ENCODE measurements around the gene AXL. TPM values are rescaled to one million over a fixed set of nuclear protein-coding genes. Genes with fewer than 3 reads are reported as not detected.
A peak's percentile ranks its signal among the peaks of the same experiment; 100 is the strongest.
"Not testable (repeated sequence)": the region's sequence is repeated elsewhere in the genome, so short reads cannot be mapped to it uniquely, and the experiment has no call there.

The AXL gene
- total RNA-seq, 6 experiments from 2014 or later = 5.7 to 20.3 (median 10.2) TPM

DNA sequence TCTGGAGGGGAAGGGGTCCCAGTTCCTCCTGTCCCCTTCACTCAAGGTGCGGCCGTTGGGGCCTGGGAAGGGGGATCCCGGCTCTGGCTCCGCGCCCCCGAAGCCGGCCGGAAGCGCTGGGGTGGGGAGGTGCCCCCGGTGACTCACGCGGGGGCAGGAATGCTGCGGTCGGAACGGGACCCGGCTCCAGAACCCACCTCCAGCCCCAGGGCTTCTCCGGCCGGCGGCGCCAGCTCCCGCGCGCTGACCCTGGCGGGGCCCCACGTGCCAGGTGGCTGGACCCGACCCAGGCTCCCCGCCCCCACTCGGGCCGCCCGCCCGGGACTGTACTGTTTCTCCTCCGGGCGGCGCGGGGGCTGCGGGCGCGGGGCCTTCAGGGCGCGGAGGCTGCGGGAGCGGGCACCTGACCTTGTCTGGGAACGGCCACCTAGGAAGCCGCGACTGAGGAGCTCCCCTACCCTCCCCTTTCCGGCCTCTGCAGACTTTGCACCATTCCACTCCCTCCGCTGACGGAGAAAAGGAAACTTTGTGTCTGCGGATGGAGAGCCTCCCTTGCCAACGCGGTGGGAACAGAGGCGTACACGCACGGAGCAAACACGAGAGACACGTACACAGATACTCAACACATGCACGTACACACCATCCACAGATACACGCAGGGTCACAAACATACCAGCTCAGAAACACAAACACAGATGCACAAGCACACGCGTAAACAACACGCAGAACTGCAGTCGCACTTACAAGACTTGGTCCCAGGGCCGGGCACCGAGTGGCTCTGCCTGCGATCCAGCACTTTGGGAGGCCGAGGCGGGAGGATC is 7.2 kb downstream of the AXL start:
- peak; percentile 40 for TF ChIP-seq POLR2A (IDR thresholded peaks at IDR 0.05)
- TF ChIP-seq, protein P1, sequence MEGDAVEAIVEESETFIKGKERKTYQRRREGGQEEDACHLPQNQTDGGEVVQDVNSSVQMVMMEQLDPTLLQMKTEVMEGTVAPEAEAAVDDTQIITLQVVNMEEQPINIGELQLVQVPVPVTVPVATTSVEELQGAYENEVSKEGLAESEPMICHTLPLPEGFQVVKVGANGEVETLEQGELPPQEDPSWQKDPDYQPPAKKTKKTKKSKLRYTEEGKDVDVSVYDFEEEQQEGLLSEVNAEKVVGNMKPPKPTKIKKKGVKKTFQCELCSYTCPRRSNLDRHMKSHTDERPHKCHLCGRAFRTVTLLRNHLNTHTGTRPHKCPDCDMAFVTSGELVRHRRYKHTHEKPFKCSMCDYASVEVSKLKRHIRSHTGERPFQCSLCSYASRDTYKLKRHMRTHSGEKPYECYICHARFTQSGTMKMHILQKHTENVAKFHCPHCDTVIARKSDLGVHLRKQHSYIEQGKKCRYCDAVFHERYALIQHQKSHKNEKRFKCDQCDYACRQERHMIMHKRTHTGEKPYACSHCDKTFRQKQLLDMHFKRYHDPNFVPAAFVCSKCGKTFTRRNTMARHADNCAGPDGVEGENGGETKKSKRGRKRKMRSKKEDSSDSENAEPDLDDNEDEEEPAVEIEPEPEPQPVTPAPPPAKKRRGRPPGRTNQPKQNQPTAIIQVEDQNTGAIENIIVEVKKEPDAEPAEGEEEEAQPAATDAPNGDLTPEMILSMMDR (IDR thresholded peaks at IDR 0.05) = no peak
- intact Hi-C loops (cut with DNase I) = no loop called here
- Histone ChIP-seq H3K36me3 (no peaks in the 10 kb centered on the region), H3K9me3 (no peaks in the 10 kb centered on the region), H3K4me3 (peak overlapping the region; percentile 50 to 60 (median 55)), H3K4me1 (no peaks in the 10 kb centered on the region), H3K27me3 (no peaks in the 10 kb centered on the region), H3K27ac (peak overlapping the region; percentile 36 to 41 (median 40))
- ATAC-seq (peak; percentile 73 to 81 (median 78)), DNase-seq (peak; percentile 62 to 66 (median 66))
- 11% methylated on average over 15 of the region's 67 CpGs for WGBS (ENCODE audit: insufficient coverage, low coverage, low lambda C conversion rate, missing lambda C conversion rate)

DNA sequence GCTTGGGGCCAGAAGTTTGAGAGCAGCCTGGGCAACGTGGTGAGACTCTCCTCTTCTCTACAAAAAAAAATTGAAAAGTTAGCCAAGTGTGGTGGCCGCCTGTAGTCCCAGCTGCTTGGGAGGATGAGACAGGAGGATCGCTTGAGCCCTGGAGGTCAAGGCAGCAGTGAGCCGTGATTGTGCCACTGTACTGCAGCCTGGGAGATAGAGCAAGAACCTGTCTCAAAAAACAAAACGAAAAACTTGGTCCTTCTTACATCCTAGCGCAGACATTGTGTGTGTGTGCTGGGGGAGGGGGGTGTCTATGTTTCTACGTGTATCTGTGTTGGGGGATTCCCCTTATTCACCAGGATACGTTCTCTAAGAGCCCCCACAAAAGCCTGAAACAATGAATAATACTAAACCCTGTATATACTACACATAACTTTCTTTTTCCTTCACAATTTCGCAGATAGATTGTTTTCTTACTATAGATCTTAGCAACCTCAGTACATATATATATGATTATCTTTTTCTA is 7.9 kb downstream of the AXL start:
- H3K4me1 ChIP-seq = no peaks in the 10 kb centered on the region
- ATAC-seq (no peak), DNase-seq (no peak)
- no peaks in the 10 kb centered on the region for H3K9me3 ChIP-seq
- H3K36me3 ChIP-seq = no peaks in the 10 kb centered on the region
- no peaks in the 10 kb centered on the region for H3K27me3 ChIP-seq
- TF ChIP-seq, protein P1 (IDR thresholded peaks at IDR 0.05) = no peak
- TF ChIP-seq POLR2A (IDR thresholded peaks at IDR 0.05) = no peak
- peak overlapping the region in 2 of 3 donors; percentile 50 to 60 for H3K4me3 ChIP-seq
- WGBS (ENCODE audit: insufficient coverage, low coverage, low lambda C conversion rate, missing lambda C conversion rate) = 42% methylated on average over 8 of the region's 9 CpGs
- intact Hi-C loops (cut with DNase I) = no loop called here
- H3K27ac ChIP-seq = peak overlapping the region in 1 of 3 donors; percentile 36

DNA sequence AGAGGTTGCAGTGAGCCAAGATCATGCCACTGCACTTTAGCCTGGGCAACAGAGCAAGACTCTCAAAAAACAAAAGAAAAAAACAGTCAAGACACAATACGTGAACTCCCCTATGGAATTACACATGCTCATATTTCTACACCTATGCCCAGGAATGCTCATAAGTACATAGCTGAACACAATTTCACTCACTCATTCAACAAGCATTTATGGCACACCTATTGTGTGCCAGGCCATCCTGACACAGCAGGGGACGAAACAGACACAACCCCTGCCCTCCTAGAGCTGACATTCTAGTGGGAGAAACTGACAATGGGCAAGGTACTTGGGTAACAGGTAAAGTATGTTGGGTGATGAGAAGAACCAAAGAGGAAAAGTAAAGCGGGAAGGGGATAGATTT is 9.5 kb downstream of the AXL start:
- H3K36me3 ChIP-seq = no peaks in the 10 kb centered on the region
- no peak overlapping the region for H3K27ac ChIP-seq
- TF ChIP-seq, protein P1 (IDR thresholded peaks at IDR 0.05) = no peak
- TF ChIP-seq POLR2A (IDR thresholded peaks at IDR 0.05) = no peak
- no peak for DNase-seq
- no peak for ATAC-seq
- 92% methylated on average over 2 of the region's 3 CpGs for WGBS (ENCODE audit: insufficient coverage, low coverage, low lambda C conversion rate, missing lambda C conversion rate)
- H3K9me3 ChIP-seq = no peaks in the 10 kb centered on the region
- no peaks in the 10 kb centered on the region for H3K27me3 ChIP-seq
- no peaks in the 10 kb centered on the region for H3K4me1 ChIP-seq
- intact Hi-C loops (cut with DNase I) = no loop called here
- H3K4me3 ChIP-seq = no peak overlapping the region

DNA sequence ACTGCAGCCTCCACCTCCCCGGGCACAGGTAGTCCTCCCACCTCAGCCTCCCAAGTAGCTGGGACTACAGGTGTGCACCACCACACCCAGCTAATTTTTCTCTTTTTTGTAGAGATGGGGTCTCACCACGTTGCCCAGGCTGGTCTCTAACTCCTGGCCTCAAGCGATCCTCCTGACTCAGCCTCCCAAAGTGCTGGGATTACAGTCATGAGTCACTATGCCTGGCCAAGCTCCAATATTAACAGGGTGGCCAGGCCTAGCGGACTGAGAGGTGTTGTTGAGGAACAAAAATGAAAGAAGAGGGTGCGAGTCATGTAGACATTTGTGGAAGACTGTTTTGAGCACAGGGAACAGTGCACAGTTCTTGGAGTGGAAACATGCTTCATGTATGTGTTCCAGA is 10.3 kb downstream of the AXL start:
- intact Hi-C loops (cut with DNase I); H3K4me3 ChIP-seq; H3K27me3 ChIP-seq; DNase-seq; H3K36me3 ChIP-seq; H3K4me1 ChIP-seq; H3K9me3 ChIP-seq; H3K27ac ChIP-seq; ATAC-seq: not testable (repeated sequence)
- 87% methylated on average over 5 of the region's 5 CpGs for WGBS (ENCODE audit: insufficient coverage, low coverage, low lambda C conversion rate, missing lambda C conversion rate)

Measured in right lobe of liver (tissue), 6 donors.